ENCODE results near the gene RCC1.

- TF ChIP-seq, protein P1, sequence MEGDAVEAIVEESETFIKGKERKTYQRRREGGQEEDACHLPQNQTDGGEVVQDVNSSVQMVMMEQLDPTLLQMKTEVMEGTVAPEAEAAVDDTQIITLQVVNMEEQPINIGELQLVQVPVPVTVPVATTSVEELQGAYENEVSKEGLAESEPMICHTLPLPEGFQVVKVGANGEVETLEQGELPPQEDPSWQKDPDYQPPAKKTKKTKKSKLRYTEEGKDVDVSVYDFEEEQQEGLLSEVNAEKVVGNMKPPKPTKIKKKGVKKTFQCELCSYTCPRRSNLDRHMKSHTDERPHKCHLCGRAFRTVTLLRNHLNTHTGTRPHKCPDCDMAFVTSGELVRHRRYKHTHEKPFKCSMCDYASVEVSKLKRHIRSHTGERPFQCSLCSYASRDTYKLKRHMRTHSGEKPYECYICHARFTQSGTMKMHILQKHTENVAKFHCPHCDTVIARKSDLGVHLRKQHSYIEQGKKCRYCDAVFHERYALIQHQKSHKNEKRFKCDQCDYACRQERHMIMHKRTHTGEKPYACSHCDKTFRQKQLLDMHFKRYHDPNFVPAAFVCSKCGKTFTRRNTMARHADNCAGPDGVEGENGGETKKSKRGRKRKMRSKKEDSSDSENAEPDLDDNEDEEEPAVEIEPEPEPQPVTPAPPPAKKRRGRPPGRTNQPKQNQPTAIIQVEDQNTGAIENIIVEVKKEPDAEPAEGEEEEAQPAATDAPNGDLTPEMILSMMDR (optimal IDR thresholded peaks at IDR 0.05 in 1 of 3, IDR thresholded peaks at IDR 0.05 in 1 of 3, conservative IDR thresholded peaks at IDR 0.05 in 1 of 3; ENCODE audit: extremely low read depth in 1 of 3, insufficient read depth in 2 of 3, low read length in 3 of 3), result no peak
- TF ChIP-seq EZH2 (IDR thresholded peaks at IDR 0.05; ENCODE audit: low read length), result no peak
These were observed 66.1 kb downstream of the RCC1 start for GRCh38 chr1:28571911-28572310.

Measured in keratinocyte (primary cell).